Vagina (tissue), 2 donors: Measurements from ENCODE around the gene CAPZB. TPM values are rescaled to one million over a fixed set of nuclear protein-coding genes. Genes with fewer than 3 reads are reported as not detected.

ENCODE experiments used
- DNase-seq, 2 donors: peaks; one replicate each; pipeline ENCODE4 v3.0.0-alpha.2; 2017; ENCODE audit errors: extremely low spot score in 2 of 2
- H3K27ac ChIP-seq: fragments of 200-600 bp; sonication (generic); one replicate; pipeline ENCODE4 v1.5.1; 2019
- H3K27me3 ChIP-seq: fragments of 200-600 bp; sonication (generic); one replicate; pipeline ENCODE4 v1.5.1; 2019
- H3K36me3 ChIP-seq, 2 donors: fragments of 200-600 bp; sonication (generic); one replicate each; pipeline ENCODE4 v1.5.1; 2017 to 2019
- H3K4me1 ChIP-seq: fragments of 200-600 bp; sonication (generic); one replicate; pipeline ENCODE4 v1.5.1; 2019
- H3K4me3 ChIP-seq, 2 donors: fragments of 200-600 bp; sonication (generic); 1 replicate in 1 of 2; 2 replicates in 1 of 2; pipeline ENCODE4 v1.5.1; 2016 to 2019
- H3K9me3 ChIP-seq: fragments of 200-600 bp; sonication (generic); one replicate; pipeline ENCODE4 v1.5.1; 2019
- POLR2A ChIP-seq, 2 donors: fragments of 450-650 bp; IDR thresholded peaks; one replicate each; pipeline ENCODE4 v1.6.1; 2017; ENCODE audit warnings: antibody characterized with exemption in 2 of 2, mild to moderate bottlenecking in 2 of 2, moderate library complexity in 2 of 2
- POLR2AphosphoS5 ChIP-seq, 2 donors: sonication (generic); formaldehyde crosslinking; IDR thresholded peaks; one replicate each; pipeline ENCODE4 v1.9.0; 2017; ENCODE audit warnings: antibody characterized with exemption in 2 of 2, mild to moderate bottlenecking in 2 of 2, low read depth in 1 of 2; ENCODE audit not compliant: insufficient read depth in 1 of 2
- intact Hi-C: fragments of 100-400 bp; cut with DNase I; formaldehyde crosslinking; loops from one replicate; pipeline ENCODE4 v1.15.1; 2023
- total RNA-seq: library from RNA; depleted of rRNA; stranded (reverse); fragments of >200 nt; gene quantifications from one replicate; pipeline ENCODE4 v1.2.3, GENCODE V29; 2016
- TF ChIP-seq, protein P1 (sequence below), 3 experiments: fragments of 450-650 bp in 2 of 3; fragments of 200-600 bp in 1 of 3; sonication (generic) in 1 of 3; IDR thresholded peaks; one replicate each; pipeline ENCODE4 v1.5.1; 2017 to 2019; ENCODE audit warnings: antibody characterized with exemption in 3 of 3, mild to moderate bottlenecking in 2 of 3, moderate library complexity in 2 of 3

The CAPZB gene
- total RNA-seq, 1 donor from 2014 or later: 152 TPM

DNA sequence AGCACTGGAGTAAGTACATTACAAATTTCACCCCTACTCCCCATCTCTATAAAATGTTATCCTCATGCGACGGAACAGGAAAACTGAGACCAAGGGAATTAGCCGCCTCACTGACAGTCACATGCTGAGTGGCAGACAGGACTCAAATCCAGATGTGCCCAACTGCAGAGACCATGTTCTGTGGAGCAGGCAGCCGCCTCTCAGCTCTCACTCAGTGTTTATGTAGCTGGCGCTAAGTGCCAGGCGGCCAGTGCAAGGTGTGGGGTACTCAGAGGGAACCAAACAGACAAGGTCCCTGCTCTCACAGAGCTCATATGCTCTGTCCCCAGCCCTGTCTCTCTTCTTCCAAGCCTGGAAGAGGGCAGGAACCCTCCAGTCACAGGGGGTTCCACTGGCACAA lies 5.1 kb downstream of the CAPZB start:
- no peak overlapping the region for H3K4me3 ChIP-seq
- no peaks in the 10 kb centered on the region for H3K27me3 ChIP-seq
- peaks cover 91% of the 10 kb centered on the region for H3K4me1 ChIP-seq
- H3K27ac ChIP-seq: peak overlapping the region; percentile 57
- H3K9me3 ChIP-seq: no peaks in the 10 kb centered on the region
- peaks cover 0 to 4% of the 10 kb centered on the region in 2 donors for H3K36me3 ChIP-seq
- DNase-seq: no peak
- intact Hi-C loops: loop anchor here (10.0 kb wide), 1 partner anchor 45 kb away; no protein-coding TSS in a partner anchor
- TF ChIP-seq, protein P1, sequence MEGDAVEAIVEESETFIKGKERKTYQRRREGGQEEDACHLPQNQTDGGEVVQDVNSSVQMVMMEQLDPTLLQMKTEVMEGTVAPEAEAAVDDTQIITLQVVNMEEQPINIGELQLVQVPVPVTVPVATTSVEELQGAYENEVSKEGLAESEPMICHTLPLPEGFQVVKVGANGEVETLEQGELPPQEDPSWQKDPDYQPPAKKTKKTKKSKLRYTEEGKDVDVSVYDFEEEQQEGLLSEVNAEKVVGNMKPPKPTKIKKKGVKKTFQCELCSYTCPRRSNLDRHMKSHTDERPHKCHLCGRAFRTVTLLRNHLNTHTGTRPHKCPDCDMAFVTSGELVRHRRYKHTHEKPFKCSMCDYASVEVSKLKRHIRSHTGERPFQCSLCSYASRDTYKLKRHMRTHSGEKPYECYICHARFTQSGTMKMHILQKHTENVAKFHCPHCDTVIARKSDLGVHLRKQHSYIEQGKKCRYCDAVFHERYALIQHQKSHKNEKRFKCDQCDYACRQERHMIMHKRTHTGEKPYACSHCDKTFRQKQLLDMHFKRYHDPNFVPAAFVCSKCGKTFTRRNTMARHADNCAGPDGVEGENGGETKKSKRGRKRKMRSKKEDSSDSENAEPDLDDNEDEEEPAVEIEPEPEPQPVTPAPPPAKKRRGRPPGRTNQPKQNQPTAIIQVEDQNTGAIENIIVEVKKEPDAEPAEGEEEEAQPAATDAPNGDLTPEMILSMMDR (IDR thresholded peaks at IDR 0.05): no peak
- no peak for TF ChIP-seq POLR2A (IDR thresholded peaks at IDR 0.05)
- TF ChIP-seq POLR2AphosphoS5 (IDR thresholded peaks at IDR 0.05; ENCODE audit: insufficient read depth in 1 of 2, low read depth in 1 of 2): no peak

DNA sequence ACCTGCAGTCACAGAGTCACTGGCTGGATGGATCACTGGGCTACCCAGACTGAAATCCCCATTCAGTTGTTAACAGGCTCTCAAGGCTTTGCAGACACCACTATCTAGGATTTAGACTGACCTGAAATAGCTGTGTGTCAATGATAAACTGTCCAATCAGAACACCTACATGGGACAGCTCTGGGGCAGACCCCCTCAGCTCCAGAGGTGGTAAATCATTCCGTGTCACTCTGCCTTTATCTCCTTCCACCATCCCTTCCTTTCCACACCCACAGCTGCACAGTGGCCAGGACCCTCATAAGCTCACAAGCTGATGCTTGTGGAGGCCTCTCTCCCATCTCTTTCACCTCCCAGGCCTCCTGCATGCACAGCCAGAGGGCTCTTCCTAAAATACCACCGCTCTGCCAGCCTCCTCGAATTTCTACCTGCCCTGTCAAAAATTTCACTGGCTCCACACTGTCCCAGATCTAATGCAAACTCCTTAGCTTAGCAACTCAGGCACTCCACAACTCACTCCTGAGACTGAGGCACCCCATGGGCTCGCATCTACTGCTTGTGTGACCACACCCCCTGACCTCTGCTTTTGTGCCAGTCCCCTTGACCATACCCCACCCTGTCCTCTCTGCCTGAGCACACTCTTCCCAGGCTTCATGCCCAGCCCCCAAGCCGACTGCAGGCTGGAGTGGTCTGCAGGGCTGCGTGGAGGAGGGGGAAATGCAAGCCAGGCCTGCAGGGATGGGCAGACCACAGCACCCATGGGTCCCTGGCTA lies 5.8 kb downstream of the CAPZB start:
- Histone ChIP-seq H3K27me3 (no peaks in the 10 kb centered on the region), H3K9me3 (no peaks in the 10 kb centered on the region), H3K27ac (peak overlapping the region; percentile 57), H3K36me3 (peaks cover 0 to 4% of the 10 kb centered on the region in 2 donors), H3K4me1 (peaks cover 97% of the 10 kb centered on the region), H3K4me3 (no peak overlapping the region)
- TF ChIP-seq POLR2A (IDR thresholded peaks at IDR 0.05) (no peak), POLR2AphosphoS5 (IDR thresholded peaks at IDR 0.05; ENCODE audit: insufficient read depth in 1 of 2, low read depth in 1 of 2) (no peak)
- TF ChIP-seq, protein P1 (IDR thresholded peaks at IDR 0.05): no peak
- intact Hi-C loops: loop anchor here (10.0 kb wide), 1 partner anchor 45 kb away; no protein-coding TSS in a partner anchor
- no peak for DNase-seq

DNA sequence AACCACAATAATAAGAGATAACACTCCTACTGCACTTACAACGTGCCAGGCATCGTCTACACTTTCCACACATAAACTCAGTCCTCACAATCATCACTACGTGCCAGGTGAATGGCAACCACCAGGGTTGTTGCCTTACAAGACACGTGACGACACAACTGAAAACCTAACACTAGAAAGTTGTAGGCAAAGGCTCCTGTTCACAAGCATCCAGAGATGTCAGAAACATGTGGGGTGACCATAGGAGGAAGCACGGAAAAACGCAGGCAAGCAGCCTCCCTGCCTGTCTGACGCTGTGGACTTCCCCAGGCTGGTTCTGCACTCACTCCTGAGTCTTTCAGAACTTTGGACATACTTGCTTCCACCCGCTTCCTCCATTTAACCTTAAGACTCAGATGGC lies 7.0 kb downstream of the CAPZB start:
- Histone ChIP-seq H3K4me1 (peaks cover 99% of the 10 kb centered on the region), H3K27ac (peak overlapping the region; percentile 39), H3K4me3 (no peak overlapping the region), H3K9me3 (no peaks in the 10 kb centered on the region), H3K36me3 (peaks cover 0 to 4% of the 10 kb centered on the region in 2 donors), H3K27me3 (no peaks in the 10 kb centered on the region)
- intact Hi-C loops: no loop called here
- DNase-seq: no peak
- no peak for TF ChIP-seq POLR2AphosphoS5 (IDR thresholded peaks at IDR 0.05; ENCODE audit: insufficient read depth in 1 of 2, low read depth in 1 of 2)
- TF ChIP-seq, protein P1 (IDR thresholded peaks at IDR 0.05): no peak
- no peak for TF ChIP-seq POLR2A (IDR thresholded peaks at IDR 0.05)

DNA sequence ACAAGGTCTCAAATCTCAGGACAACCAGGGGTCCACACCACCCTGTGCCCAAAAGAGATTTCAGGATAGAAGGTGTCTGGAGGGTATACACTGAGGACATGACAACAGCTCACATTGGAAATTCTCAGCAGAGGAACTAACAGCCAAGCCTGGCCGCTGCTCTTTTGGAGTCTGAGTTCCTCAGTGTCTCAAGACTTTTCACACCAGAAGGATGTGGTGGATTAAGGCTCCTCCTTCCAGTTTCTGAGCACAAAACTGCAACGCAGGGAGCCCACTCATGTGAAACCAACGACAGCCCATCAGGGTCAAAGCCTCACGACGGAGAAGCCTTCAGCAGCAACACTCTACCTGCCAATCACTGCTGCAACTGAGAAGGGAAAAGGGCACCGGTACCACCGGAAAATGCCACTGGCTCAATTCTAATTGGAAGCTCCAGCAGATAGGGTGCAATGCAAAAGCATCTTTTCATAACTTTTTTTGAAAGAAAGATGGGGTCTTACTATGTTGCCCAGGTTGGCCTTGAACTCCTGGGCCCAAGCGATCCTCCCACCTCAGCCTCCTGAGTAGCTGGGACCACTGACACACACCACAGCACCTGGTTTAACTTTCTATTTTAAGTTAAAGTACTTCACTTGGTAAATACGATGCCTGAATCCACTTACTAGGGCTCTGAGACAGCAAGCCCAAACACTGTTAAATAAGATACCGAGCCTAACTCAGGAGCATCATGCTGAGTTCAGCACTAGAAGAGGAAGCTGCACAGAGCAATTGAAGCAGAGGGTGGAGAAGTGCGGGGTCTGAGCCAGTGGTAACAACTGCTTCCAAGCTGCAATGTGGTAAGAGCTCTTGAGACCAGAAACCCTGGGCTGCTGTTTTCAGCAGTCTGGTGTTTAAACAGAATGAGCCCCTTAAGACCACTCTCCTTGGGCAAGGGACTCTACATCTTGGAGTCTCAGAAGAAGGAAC lies 7.8 kb downstream of the CAPZB start:
- no peak overlapping the region for H3K4me3 ChIP-seq
- no peak for DNase-seq
- H3K27ac ChIP-seq: peak overlapping the region; percentile 66
- intact Hi-C loops: no loop called here
- H3K27me3 ChIP-seq: no peaks in the 10 kb centered on the region
- H3K9me3 ChIP-seq: no peaks in the 10 kb centered on the region
- H3K36me3 ChIP-seq: peaks cover 0 to 4% of the 10 kb centered on the region in 2 donors
- peaks cover 99% of the 10 kb centered on the region for H3K4me1 ChIP-seq
- TF ChIP-seq POLR2A (IDR thresholded peaks at IDR 0.05) (no peak), POLR2AphosphoS5 (IDR thresholded peaks at IDR 0.05; ENCODE audit: insufficient read depth in 1 of 2, low read depth in 1 of 2) (no peak)
- TF ChIP-seq, protein P1 (IDR thresholded peaks at IDR 0.05): no peak
